SK-N-MC (cell line): ENCODE measurements around the gene RNF17.

Experiments used
- EZH2 ChIP-seq: fragments of 200-600 bp; sonication (generic); IDR thresholded peaks from one replicate; pipeline ENCODE4 v1.6.1; 2017; ENCODE audit warnings: antibody characterized with exemption
- POLR2AphosphoS5 ChIP-seq: IDR thresholded peaks from 2 replicates; pipeline ENCODE4 v1.6.1; 2012; ENCODE audit warnings: mild to moderate bottlenecking, low read depth, low read length, borderline replicate concordance

DNA sequence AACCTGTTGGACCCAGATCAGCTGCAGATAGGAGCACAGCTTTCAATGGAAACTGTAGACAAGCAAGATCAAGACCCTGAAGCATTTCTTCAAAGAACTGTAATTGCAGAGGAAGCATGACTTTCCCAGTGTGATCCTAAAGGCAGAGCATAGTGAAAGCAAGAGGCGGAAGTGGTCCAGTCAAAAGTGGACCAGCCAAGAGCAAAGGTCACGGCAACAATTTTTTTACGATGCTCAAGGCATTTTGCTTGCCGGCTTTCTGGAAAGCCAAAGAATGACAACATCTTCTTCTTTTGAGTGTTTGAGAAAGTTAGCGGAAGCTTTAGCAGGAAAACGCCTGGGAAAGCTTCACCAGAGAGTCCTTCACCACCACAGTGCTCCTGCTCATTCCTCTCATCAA lies 111.6 kb downstream of the RNF17 start:
- TF ChIP-seq EZH2 (no peak), POLR2AphosphoS5 (no peak)
